ENCODE measurements around the gene MCTP1.
"Not testable (repeated sequence)": the region's sequence is repeated elsewhere in the genome, so short reads cannot be mapped to it uniquely, and the experiment has no call there.

The MCTP1 gene

GRCh38 chr5:94959279-94959678 is 325.6 kb downstream of the MCTP1 start:
- DNase-seq (ENCODE audit: low read depth in 2 of 2) = not testable (repeated sequence)

- DNase-seq (ENCODE audit: low read depth in 2 of 2) = no peak
Observed at GRCh38 chr5:94945656-94946055, 339.2 kb downstream of the MCTP1 start.

- DNase-seq (ENCODE audit: low read depth in 2 of 2) = no peak
Observed at GRCh38 chr5:94944160-94944559, 340.7 kb downstream of the MCTP1 start.

GRCh38 chr5:94941122-94941755 is 343.7 kb downstream of the MCTP1 start:
- DNase-seq (ENCODE audit: low read depth in 2 of 2) = no peak

GRCh38 chr5:94932259-94932658 is 352.6 kb downstream of the MCTP1 start:
- DNase-seq (ENCODE audit: low read depth in 2 of 2) = no peak

- DNase-seq (ENCODE audit: low read depth in 2 of 2) = no peak
Observed at GRCh38 chr5:94928891-94929290, 356.0 kb downstream of the MCTP1 start.

- DNase-seq (ENCODE audit: low read depth in 2 of 2) = no peak
Observed at GRCh38 chr5:94920570-94920969, 364.3 kb downstream of the MCTP1 start.

- no peak for DNase-seq (ENCODE audit: low read depth in 2 of 2)
Observed at GRCh38 chr5:94916619-94917018, 368.3 kb downstream of the MCTP1 start.

- DNase-seq (ENCODE audit: low read depth in 2 of 2) = no peak
Observed at GRCh38 chr5:94911276-94911675, 373.6 kb downstream of the MCTP1 start.

- DNase-seq (ENCODE audit: low read depth in 2 of 2) = no peak
Observed at GRCh38 chr5:94910721-94911120, 374.2 kb downstream of the MCTP1 start.

- no peak for DNase-seq (ENCODE audit: low read depth in 2 of 2)
Observed at GRCh38 chr5:94908889-94909480, 375.9 kb downstream of the MCTP1 start.

- no peak for DNase-seq (ENCODE audit: low read depth in 2 of 2)
Observed at GRCh38 chr5:94906750-94907149, 378.1 kb downstream of the MCTP1 start.

- DNase-seq (ENCODE audit: low read depth in 2 of 2) = no peak
Observed at GRCh38 chr5:94903726-94904125, 381.2 kb downstream of the MCTP1 start.

- DNase-seq (ENCODE audit: low read depth in 2 of 2) = no peak
Observed at GRCh38 chr5:94901191-94901979, 383.5 kb downstream of the MCTP1 start.

- DNase-seq (ENCODE audit: low read depth in 2 of 2) = no peak
Observed at GRCh38 chr5:94900006-94900505, 384.8 kb downstream of the MCTP1 start.

- no peak for DNase-seq (ENCODE audit: low read depth in 2 of 2)
Observed at GRCh38 chr5:94893412-94894135, 391.3 kb downstream of the MCTP1 start.

- DNase-seq (ENCODE audit: low read depth in 2 of 2) = no peak
Observed at GRCh38 chr5:94891972-94892371, 392.9 kb downstream of the MCTP1 start.

GRCh38 chr5:94891565-94891964 is 393.3 kb downstream of the MCTP1 start:
- DNase-seq (ENCODE audit: low read depth in 2 of 2) = no peak

GRCh38 chr5:94890907-94891306 is 394.0 kb downstream of the MCTP1 start:
- DNase-seq (ENCODE audit: low read depth in 2 of 2) = no peak

- no peak for DNase-seq (ENCODE audit: low read depth in 2 of 2)
Observed at GRCh38 chr5:94888674-94889073, 396.2 kb downstream of the MCTP1 start.

- no peak for DNase-seq (ENCODE audit: low read depth in 2 of 2)
Observed at GRCh38 chr5:94885931-94886330, 399.0 kb downstream of the MCTP1 start.

GRCh38 chr5:94884311-94884710 is 400.6 kb downstream of the MCTP1 start:
- DNase-seq (ENCODE audit: low read depth in 2 of 2) = no peak

All from stimulated activated CD4-positive, alpha-beta T cell treated with anti-CD3 and anti-CD28 coated beads, Interleukin-12 subunit alpha, Interleukin-12 subunit beta, amount 100 ng/mL, for 24 hours (primary cell).